ENCODE results near the gene B3GLCT. TPM values are rescaled to one million over a fixed set of nuclear protein-coding genes. Genes with fewer than 3 reads are reported as not detected.
A peak's percentile ranks its signal among the peaks of the same experiment; 100 is the strongest.

B3GLCT gene
- total and polyA plus RNA-seq, 10 of the 15 experiments (the other 5 are each of a cell fraction or from before 2014, with no cell fraction given), result 0.07 to 0.89 (median 0.25) TPM

- no peak for TF ChIP-seq BCL3 (IDR thresholded peaks at IDR 0.05; ENCODE audit: borderline replicate concordance, insufficient read depth, low read depth, low read length, poor library complexity, severe bottlenecking)
- no peak for TF ChIP-seq NFIC (IDR thresholded peaks at IDR 0.05; ENCODE audit: low read depth, low read length)
- TF ChIP-seq MEF2B (IDR thresholded peaks at IDR 0.05; ENCODE audit: partially characterized antibody, poor library complexity, severe bottlenecking), result peak; percentile 74
- TF ChIP-seq NBN (IDR thresholded peaks at IDR 0.05), result no peak
- TF ChIP-seq MYB (IDR thresholded peaks at IDR 0.05; ENCODE audit: borderline replicate concordance, low read depth, low read length), result no peak
- TF ChIP-seq RBBP5 (conservative IDR thresholded peaks at IDR 0.05), result no peak
- peak in 1 of 2 experiments; percentile 21; a peak in 1 of 4 replicates for TF ChIP-seq IKZF2 (IDR thresholded peaks at IDR 0.05)
- TF ChIP-seq JUND (IDR thresholded peaks at IDR 0.05; ENCODE audit: low read depth, low read length), result no peak
- peak; percentile 58; the same call in 1 of the 2 replicates for TF ChIP-seq GATAD2B (conservative IDR thresholded peaks at IDR 0.05; ENCODE audit: low read depth)
- TF ChIP-seq KDM1A (IDR thresholded peaks at IDR 0.05; ENCODE audit: borderline replicate concordance), result no peak
- no peak for TF ChIP-seq ZZZ3 (IDR thresholded peaks at IDR 0.05; ENCODE audit: control insufficient read depth, insufficient read length, low read depth)
- peak; percentile 25; the same call in 1 of the 2 replicates for TF ChIP-seq RUNX3 (IDR thresholded peaks at IDR 0.05; ENCODE audit: low read length)
- peak; percentile 46 for TF ChIP-seq USF1 (IDR thresholded peaks at IDR 0.05; ENCODE audit: borderline replicate concordance, extremely low read length, insufficient read depth, low read depth, low read length)
- TF ChIP-seq CBX3 (IDR thresholded peaks at IDR 0.05; ENCODE audit: borderline replicate concordance, low read depth), result no peak
- peak; percentile 27; the same call in 1 of the 2 replicates for TF ChIP-seq LARP7 (IDR thresholded peaks at IDR 0.05)
- TF ChIP-seq ZNF207 (IDR thresholded peaks at IDR 0.05; ENCODE audit: borderline replicate concordance), result no peak
- TF ChIP-seq IRF5 (IDR thresholded peaks at IDR 0.05; ENCODE audit: borderline replicate concordance), result no peak
- peak; percentile 54; the same call in 1 of the 2 replicates for TF ChIP-seq RAD51 (IDR thresholded peaks at IDR 0.05)
- TF ChIP-seq SRF (IDR thresholded peaks at IDR 0.05; ENCODE audit: low read depth in 2 of 2, low read length in 2 of 2), result peak in 1 of 2 experiments; percentile 50; a peak in 2 of 4 replicates
- no peak for TF ChIP-seq REST (IDR thresholded peaks at IDR 0.05; ENCODE audit: low read depth, low read length)
- peak; percentile 55; the same call in 1 of the 2 replicates for TF ChIP-seq CHD1 (IDR thresholded peaks at IDR 0.05; ENCODE audit: low read depth, low read length)
- no peak for TF ChIP-seq HDAC6 (IDR thresholded peaks at IDR 0.05; ENCODE audit: unreplicated experiment)
These were observed 38.1 kb upstream of the B3GLCT start, which contains the start of gene HSPH1 (continued) for GRCh38 chr13:31161557-31162150.
